GM19043 (cell line): ENCODE data around the gene SYNDIG1.

Experiments used
- ATAC-seq: cut with Tn5 transposase; IDR thresholded peaks from one replicate; pipeline ENCODE4 v1.9.1; 2021; ENCODE audit warnings: low read depth; ENCODE audit not compliant: unreplicated experiment

SYNDIG1 gene

GRCh38 chr20:24469894-24470745, 691 bp downstream of the SYNDIG1 start:
- no peak for ATAC-seq

- no peak for ATAC-seq
Measured at GRCh38 chr20:24470746-24471582, 1.5 kb downstream of the SYNDIG1 start.

- ATAC-seq, result no peak
Measured at GRCh38 chr20:24472426-24472825, 3.0 kb downstream of the SYNDIG1 start.

- no peak for ATAC-seq
Measured at GRCh38 chr20:24473435-24474223, 4.2 kb downstream of the SYNDIG1 start.

GRCh38 chr20:24477831-24478547, 8.6 kb downstream of the SYNDIG1 start:
- no peak for ATAC-seq

GRCh38 chr20:24478584-24478983, 9.2 kb downstream of the SYNDIG1 start:
- ATAC-seq, result no peak

- ATAC-seq, result no peak
Measured at GRCh38 chr20:24479106-24479505, 9.7 kb downstream of the SYNDIG1 start.

- ATAC-seq, result no peak
Measured at GRCh38 chr20:24479595-24479994, 10.2 kb downstream of the SYNDIG1 start.

- ATAC-seq, result no peak
Measured at GRCh38 chr20:24480509-24480908, 11.1 kb downstream of the SYNDIG1 start.

GRCh38 chr20:24481173-24481572, 11.7 kb downstream of the SYNDIG1 start:
- ATAC-seq, result no peak

- no peak for ATAC-seq
Measured at GRCh38 chr20:24483435-24484080, 14.1 kb downstream of the SYNDIG1 start.

GRCh38 chr20:24484081-24484450, 14.6 kb downstream of the SYNDIG1 start:
- no peak for ATAC-seq

GRCh38 chr20:24485981-24486380, 16.6 kb downstream of the SYNDIG1 start:
- no peak for ATAC-seq

- ATAC-seq, result no peak
Measured at GRCh38 chr20:24487240-24487639, 17.8 kb downstream of the SYNDIG1 start.

GRCh38 chr20:24487648-24488047, 18.2 kb downstream of the SYNDIG1 start:
- ATAC-seq, result no peak

GRCh38 chr20:24488064-24488799, 18.8 kb downstream of the SYNDIG1 start:
- no peak for ATAC-seq

- ATAC-seq, result no peak
Measured at GRCh38 chr20:24488800-24489175, 19.4 kb downstream of the SYNDIG1 start.

- no peak for ATAC-seq
Measured at GRCh38 chr20:24489193-24489592, 19.8 kb downstream of the SYNDIG1 start.

GRCh38 chr20:24489631-24490260, 20.3 kb downstream of the SYNDIG1 start:
- no peak for ATAC-seq
